GM12875 (cell line): ENCODE measurements around the gene GALNT13.

Source experiments
- H3K4me3 ChIP-seq: one replicate; pipeline ENCODE4 v1.5.1; 2011; ENCODE audit warnings: low read depth, low read length, control low read depth
- TF ChIP-seq, protein P1 (sequence below): IDR thresholded peaks from 2 replicates; pipeline ENCODE4 v1.5.1; 2011; ENCODE audit warnings: low read depth, mild to moderate bottlenecking, control low read depth, inconsistent platforms, low read length, moderate library complexity, borderline replicate concordance; ENCODE audit not compliant: insufficient read depth

Gene GALNT13

DNA sequence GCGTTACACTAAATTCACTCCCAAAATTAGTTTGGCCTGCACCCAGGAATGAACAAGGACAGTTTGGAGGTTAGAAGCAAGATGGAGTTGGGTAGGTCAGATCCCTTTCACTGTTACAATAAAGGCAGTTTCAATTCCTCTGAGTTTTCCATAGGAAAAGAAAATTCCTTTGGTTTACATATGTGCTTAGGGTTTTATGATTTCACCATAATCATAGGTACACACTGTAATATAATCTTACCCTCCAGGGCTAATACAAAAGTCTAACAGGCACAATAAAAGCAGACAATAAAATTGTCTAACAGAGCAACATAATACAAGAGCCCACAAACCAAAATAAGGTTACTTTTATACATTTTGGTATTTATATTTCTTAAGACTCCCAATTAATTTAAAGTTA lies 435.3 kb downstream of the GALNT13 start:
- TF ChIP-seq, protein P1, sequence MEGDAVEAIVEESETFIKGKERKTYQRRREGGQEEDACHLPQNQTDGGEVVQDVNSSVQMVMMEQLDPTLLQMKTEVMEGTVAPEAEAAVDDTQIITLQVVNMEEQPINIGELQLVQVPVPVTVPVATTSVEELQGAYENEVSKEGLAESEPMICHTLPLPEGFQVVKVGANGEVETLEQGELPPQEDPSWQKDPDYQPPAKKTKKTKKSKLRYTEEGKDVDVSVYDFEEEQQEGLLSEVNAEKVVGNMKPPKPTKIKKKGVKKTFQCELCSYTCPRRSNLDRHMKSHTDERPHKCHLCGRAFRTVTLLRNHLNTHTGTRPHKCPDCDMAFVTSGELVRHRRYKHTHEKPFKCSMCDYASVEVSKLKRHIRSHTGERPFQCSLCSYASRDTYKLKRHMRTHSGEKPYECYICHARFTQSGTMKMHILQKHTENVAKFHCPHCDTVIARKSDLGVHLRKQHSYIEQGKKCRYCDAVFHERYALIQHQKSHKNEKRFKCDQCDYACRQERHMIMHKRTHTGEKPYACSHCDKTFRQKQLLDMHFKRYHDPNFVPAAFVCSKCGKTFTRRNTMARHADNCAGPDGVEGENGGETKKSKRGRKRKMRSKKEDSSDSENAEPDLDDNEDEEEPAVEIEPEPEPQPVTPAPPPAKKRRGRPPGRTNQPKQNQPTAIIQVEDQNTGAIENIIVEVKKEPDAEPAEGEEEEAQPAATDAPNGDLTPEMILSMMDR, result no peak
- no peak overlapping the region for H3K4me3 ChIP-seq

DNA sequence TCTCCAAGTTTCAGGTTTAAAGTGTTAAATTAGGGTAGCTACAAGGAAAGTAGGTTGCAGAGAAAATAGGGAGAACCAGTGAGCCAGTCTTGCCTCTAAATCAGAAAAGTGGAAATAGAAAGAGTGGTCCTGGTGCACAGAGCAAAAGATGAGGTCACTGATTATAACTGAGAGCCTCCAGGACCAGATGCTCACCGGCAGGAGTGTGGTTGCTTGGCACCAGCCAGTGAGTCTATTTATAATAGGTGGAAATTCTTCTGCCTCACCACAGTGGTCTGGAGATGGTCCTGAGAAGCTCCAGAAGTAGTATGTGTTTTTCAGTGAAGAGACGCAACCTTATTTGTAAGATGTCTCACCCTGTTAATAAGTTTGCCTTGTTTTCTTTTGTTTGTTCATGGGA lies 452.9 kb downstream of the GALNT13 start:
- TF ChIP-seq, protein P1, result no peak
- no peak overlapping the region for H3K4me3 ChIP-seq

DNA sequence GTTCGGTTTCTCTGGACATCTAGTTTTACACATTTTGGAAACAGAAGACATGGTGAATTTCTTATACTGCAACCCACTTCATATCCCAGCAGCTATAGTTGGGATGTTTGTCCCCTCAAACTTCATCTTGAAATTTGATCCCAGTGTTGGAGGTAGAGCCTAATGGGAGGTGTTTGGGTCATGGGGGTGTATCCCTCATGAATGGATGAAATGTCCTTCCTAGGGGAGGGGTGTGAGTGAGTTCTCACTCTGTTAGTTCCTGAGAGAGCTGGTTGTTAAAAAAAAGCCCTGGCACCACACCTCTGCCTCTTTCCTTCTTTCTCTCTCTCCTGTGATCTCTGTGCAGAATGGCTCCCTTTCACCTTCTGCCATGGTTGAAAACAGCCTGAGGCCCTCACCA lies 457.8 kb downstream of the GALNT13 start:
- no peak overlapping the region for H3K4me3 ChIP-seq

DNA sequence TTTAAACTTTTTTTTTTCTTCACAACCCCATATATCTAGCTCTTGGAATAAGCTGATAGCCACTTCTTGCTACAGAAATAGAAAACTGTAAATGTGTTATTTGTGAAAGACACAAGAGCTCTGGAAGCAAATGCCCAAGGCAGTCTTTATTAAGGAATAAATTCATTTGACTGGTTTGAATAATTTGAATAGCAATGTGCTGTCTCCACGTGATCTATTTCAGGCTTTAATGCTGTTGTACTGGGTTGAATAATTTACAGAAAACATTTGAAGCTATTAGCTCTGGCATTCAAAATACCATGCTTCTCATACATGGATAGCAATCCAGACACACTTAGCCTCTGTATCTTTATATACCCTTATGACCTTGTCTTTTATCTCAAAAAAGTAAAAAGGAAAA lies 460.1 kb downstream of the GALNT13 start:
- no peak overlapping the region for H3K4me3 ChIP-seq
- TF ChIP-seq, protein P1, result no peak

More for the DNA sequence above, 457.8 kb downstream of the GALNT13 start:
- TF ChIP-seq, protein P1, result no peak

DNA sequence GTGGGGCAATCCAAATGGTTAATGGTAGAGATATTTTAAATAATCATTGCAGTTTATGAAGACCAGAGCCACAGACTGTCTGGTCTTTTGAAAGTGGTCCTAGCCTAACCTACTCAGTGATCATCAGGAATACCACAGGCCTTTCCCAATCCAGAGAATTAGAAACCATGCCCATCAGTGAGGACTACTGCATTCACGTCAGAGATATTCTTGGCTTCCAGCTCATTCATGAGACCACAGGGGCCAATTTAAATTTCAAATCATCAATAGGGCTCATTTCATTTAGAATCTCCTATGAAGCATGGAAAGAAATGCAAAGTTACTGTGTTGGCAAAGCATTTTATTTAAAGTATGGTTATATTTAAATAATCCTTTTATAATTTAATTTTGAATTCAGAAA lies 464.5 kb downstream of the GALNT13 start:
- H3K4me3 ChIP-seq, result no peak overlapping the region
- TF ChIP-seq, protein P1, result no peak

DNA sequence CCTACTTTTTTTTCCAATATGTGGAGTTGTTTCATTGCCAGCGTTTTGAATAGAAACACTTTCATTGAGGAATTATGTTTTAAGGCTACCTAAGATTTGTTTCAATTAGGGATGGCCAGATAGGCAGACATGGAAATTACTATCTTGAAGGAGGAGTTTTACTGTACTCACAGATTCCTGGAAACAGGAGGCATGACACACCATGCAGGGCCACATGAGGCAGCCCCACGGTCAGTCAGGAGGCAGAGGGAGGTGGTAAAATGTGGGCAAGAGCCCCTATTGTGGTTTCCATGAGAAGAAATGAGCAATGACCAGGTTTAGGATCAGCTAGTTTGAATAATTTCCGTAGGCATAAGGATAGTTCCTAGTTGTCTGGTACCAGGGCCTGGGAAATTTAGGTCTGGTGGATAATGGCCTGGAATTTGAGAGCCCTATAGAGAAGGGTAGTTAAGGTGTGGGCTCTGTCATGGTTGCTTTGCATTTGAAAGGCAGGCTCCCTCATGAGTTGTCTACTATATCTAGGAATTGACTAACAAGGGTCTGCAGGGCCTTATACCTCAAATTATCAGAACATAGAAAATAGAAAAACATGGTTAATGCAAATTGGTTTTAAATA lies 466.7 kb downstream of the GALNT13 start:
- H3K4me3 ChIP-seq, result no peak overlapping the region
- TF ChIP-seq, protein P1, result no peak

DNA sequence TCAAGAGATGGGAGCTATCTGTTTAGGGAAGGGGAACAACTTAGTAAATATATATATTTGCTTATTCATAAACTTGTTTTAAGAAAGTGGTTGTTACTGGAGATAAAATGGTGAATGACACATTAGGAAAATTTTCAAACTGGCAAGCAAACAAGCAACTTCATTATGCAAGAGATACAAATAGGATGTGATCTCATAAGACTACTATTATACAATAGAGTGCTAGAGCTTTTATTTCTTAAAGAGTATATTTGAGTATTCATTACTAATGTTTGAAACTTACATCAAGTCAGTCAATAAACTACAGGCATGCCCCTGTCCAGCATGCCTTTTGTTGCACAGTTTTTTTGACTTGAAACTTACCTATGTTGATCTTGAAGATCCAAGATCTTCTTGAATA lies 471.6 kb downstream of the GALNT13 start:
- H3K4me3 ChIP-seq, result no peak overlapping the region
- TF ChIP-seq, protein P1, result no peak
